K562 (cell line): Measurements from ENCODE around the gene MLYCD. TPM values are rescaled to one million over a fixed set of nuclear protein-coding genes. Genes with fewer than 3 reads are reported as not detected.

Experiments
- ATF2 ChIP-seq: sonication (generic); formaldehyde crosslinking; IDR thresholded peaks from 2 replicates; pipeline ENCODE4 v1.8.1; 2022; ENCODE audit warnings: missing genetic modification reagents
- CREB1 ChIP-seq, 2 experiments: sonication (generic) in 1 of 2; formaldehyde crosslinking in 1 of 2; IDR thresholded peaks; 2 replicates each; pipeline versions ENCODE4 v1.6.1 to v1.8.0; 2012 to 2022; ENCODE audit warnings: inconsistent platforms in 1 of 2, mild to moderate bottlenecking in 1 of 2, missing genetic modification reagents in 1 of 2, moderate library complexity in 1 of 2
- NFE2 ChIP-seq: IDR thresholded peaks from 2 replicates; pipeline ENCODE4 v1.6.1; 2014; ENCODE audit warnings: antibody characterized with exemption, low read depth
- NFIX ChIP-seq: fragments of 250-450 bp; sonication (Bioruptor Pico); IDR thresholded peaks from 2 replicates; pipeline ENCODE4 v1.4.0; 2020; ENCODE audit warnings: low read depth, mild to moderate bottlenecking, moderate library complexity
- POLR2AphosphoS5 ChIP-seq: IDR thresholded peaks from 2 replicates; pipeline ENCODE4 v1.6.1; 2011; ENCODE audit warnings: mild to moderate bottlenecking, low read depth, low read length, moderate library complexity; ENCODE audit not compliant: control insufficient read depth, insufficient read depth
- POU5F1 ChIP-seq: fragments of 150-350 bp; IDR thresholded peaks from 2 replicates; pipeline ENCODE4 v1.6.1; 2014; ENCODE audit warnings: borderline replicate concordance, low read length, low read depth, mild to moderate bottlenecking; ENCODE audit not compliant: partially characterized antibody
- RBM22 ChIP-seq: fragments of 200-400 bp; formaldehyde crosslinking; IDR thresholded peaks from 2 replicates; pipeline ENCODE4 v1.6.1; 2018; ENCODE audit warnings: low read length, low read depth; ENCODE audit not compliant: poor library complexity, severe bottlenecking
- TAL1 ChIP-seq: fragments of 450-650 bp; IDR thresholded peaks from 2 replicates; pipeline ENCODE4 v1.6.1; 2016; ENCODE audit warnings: mild to moderate bottlenecking
- TFAM ChIP-seq: fragments of 250-450 bp; sonication (Bioruptor Pico); conservative IDR thresholded peaks from 2 replicates; pipeline ENCODE4 v1.5.0; 2021; ENCODE audit warnings: mild to moderate bottlenecking, moderate library complexity
- ZNF280A ChIP-seq: fragments of 450-650 bp; IDR thresholded peaks from 2 replicates; pipeline ENCODE4 v1.6.1; 2018; ENCODE audit warnings: mild to moderate bottlenecking, low read depth; ENCODE audit not compliant: partially characterized antibody
- ZNF347 ChIP-seq: fragments of 450-650 bp; formaldehyde crosslinking; IDR thresholded peaks from 2 replicates; pipeline ENCODE4 v1.4.0; 2020; ENCODE audit warnings: low read depth, mild to moderate bottlenecking, moderate library complexity
- polyA plus RNA-seq, 8 experiments: library from polyadenylated mRNA; depleted of rRNA in 4 of 8; stranded (reverse) in 5 of 8; unstranded in 3 of 8; fragments of >200 nt; fragmentation: Nextera tagmentation in 2 of 8; fragmentation: Illumina TruSeq in 1 of 8; extraction: Ambion mirVana in 2 of 8; extraction: Trizol in 1 of 8; gene quantifications; 2 replicates each; pipeline versions ENCODE4 v1.2.1 to v1.2.3, GENCODE V29; 2011 to 2014; ENCODE audit warnings: inconsistent platforms in 1 of 8, missing spikeins in 1 of 8
- total RNA-seq, 7 experiments: library from RNA; depleted of rRNA in 6 of 7; stranded (reverse); fragments of >200 nt in 6 of 7; fragmentation: Illumina TruSeq in 2 of 7; extraction: Trizol in 2 of 7; gene quantifications; 2 replicates each; pipeline versions ENCODE4 v1.2.1 to v1.2.3, GENCODE V29; 2011 to 2021; ENCODE audit warnings: low replicate concordance in 1 of 7
- TF ChIP-seq, protein P1 (sequence below): sonication (generic); formaldehyde crosslinking; IDR thresholded peaks from 2 replicates; pipeline ENCODE4 v1.8.1; 2022; ENCODE audit warnings: missing genetic modification reagents
- TF ChIP-seq, protein P2 (sequence below), 2 experiments: fragments of 450-650 bp; IDR thresholded peaks; 2 replicates each; pipeline ENCODE4 v1.6.1; 2016
- TF ChIP-seq, protein P3 (sequence below), 2 experiments: fragments of 450-650 bp; IDR thresholded peaks; 2 replicates each; pipeline ENCODE4 v1.6.1; 2018; ENCODE audit warnings: mild to moderate bottlenecking in 2 of 2, low read depth in 1 of 2; ENCODE audit not compliant: partially characterized antibody in 2 of 2
- TF ChIP-seq, protein P4 (sequence below): fragments of 250-450 bp; sonication (Bioruptor Pico); IDR thresholded peaks from 2 replicates; pipeline ENCODE4 v1.8.0; 2022; ENCODE audit warnings: moderate library complexity, mild to moderate bottlenecking, inconsistent platforms

MLYCD gene
- total and polyA plus RNA-seq, 9 of the 15 experiments (the other 6 are each of a cell fraction or from before 2014, with no cell fraction given): 0.15 to 2.0 (median 1.0) TPM

GRCh38 chr16:83952940-83953795 lies 54.3 kb downstream of the MLYCD start, which contains the start of gene OSGIN1 (continued):
- TF ChIP-seq, protein P1, sequence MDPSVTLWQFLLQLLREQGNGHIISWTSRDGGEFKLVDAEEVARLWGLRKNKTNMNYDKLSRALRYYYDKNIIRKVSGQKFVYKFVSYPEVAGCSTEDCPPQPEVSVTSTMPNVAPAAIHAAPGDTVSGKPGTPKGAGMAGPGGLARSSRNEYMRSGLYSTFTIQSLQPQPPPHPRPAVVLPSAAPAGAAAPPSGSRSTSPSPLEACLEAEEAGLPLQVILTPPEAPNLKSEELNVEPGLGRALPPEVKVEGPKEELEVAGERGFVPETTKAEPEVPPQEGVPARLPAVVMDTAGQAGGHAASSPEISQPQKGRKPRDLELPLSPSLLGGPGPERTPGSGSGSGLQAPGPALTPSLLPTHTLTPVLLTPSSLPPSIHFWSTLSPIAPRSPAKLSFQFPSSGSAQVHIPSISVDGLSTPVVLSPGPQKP (CRISPR knock-in tag): no peak
- TF ChIP-seq NFIX (CRISPR knock-in tag): peak; percentile 63
- peak; percentile 9 for TF ChIP-seq RBM22
- TF ChIP-seq, protein P2, sequence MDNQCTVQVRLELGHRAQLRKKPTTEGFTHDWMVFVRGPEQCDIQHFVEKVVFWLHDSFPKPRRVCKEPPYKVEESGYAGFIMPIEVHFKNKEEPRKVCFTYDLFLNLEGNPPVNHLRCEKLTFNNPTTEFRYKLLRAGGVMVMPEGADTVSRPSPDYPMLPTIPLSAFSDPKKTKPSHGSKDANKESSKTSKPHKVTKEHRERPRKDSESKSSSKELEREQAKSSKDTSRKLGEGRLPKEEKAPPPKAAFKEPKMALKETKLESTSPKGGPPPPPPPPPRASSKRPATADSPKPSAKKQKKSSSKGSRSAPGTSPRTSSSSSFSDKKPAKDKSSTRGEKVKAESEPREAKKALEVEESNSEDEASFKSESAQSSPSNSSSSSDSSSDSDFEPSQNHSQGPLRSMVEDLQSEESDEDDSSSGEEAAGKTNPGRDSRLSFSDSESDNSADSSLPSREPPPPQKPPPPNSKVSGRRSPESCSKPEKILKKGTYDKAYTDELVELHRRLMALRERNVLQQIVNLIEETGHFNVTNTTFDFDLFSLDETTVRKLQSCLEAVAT (IDR thresholded peaks at IDR 0.05): no peak
- TF ChIP-seq, protein P3, sequence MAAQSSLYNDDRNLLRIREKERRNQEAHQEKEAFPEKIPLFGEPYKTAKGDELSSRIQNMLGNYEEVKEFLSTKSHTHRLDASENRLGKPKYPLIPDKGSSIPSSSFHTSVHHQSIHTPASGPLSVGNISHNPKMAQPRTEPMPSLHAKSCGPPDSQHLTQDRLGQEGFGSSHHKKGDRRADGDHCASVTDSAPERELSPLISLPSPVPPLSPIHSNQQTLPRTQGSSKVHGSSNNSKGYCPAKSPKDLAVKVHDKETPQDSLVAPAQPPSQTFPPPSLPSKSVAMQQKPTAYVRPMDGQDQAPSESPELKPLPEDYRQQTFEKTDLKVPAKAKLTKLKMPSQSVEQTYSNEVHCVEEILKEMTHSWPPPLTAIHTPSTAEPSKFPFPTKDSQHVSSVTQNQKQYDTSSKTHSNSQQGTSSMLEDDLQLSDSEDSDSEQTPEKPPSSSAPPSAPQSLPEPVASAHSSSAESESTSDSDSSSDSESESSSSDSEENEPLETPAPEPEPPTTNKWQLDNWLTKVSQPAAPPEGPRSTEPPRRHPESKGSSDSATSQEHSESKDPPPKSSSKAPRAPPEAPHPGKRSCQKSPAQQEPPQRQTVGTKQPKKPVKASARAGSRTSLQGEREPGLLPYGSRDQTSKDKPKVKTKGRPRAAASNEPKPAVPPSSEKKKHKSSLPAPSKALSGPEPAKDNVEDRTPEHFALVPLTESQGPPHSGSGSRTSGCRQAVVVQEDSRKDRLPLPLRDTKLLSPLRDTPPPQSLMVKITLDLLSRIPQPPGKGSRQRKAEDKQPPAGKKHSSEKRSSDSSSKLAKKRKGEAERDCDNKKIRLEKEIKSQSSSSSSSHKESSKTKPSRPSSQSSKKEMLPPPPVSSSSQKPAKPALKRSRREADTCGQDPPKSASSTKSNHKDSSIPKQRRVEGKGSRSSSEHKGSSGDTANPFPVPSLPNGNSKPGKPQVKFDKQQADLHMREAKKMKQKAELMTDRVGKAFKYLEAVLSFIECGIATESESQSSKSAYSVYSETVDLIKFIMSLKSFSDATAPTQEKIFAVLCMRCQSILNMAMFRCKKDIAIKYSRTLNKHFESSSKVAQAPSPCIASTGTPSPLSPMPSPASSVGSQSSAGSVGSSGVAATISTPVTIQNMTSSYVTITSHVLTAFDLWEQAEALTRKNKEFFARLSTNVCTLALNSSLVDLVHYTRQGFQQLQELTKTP (IDR thresholded peaks at IDR 0.05; ENCODE audit: low read depth in 1 of 2, partially characterized antibody in 2 of 2): peak in 1 of 2 experiments; percentile 38
- TF ChIP-seq, protein P4, sequence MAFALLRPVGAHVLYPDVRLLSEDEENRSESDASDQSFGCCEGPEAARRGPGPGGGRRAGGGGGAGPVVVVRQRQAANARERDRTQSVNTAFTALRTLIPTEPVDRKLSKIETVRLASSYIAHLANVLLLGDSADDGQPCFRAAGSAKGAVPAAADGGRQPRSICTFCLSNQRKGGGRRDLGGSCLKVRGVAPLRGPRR (CRISPR knock-in tag): no peak
- peak; percentile 25; the same call in 1 of the 2 replicates for TF ChIP-seq POLR2AphosphoS5
- TF ChIP-seq ATF2: no peak
- no peak for TF ChIP-seq POU5F1
- no peak for TF ChIP-seq TAL1
- no peak for TF ChIP-seq TFAM (CRISPR knock-in tag)
- peak; percentile 97 for TF ChIP-seq NFE2
- no peak for TF ChIP-seq ZNF280A
- peak; percentile 44; the same call in 1 of the 2 replicates for TF ChIP-seq CREB1 (IDR thresholded peaks at IDR 0.05)
- peak; percentile 56; the same call in 1 of the 2 replicates for TF ChIP-seq CREB1 (CRISPR knock-in tag; IDR thresholded peaks at IDR 0.05)
- no peak for TF ChIP-seq ZNF347 (CRISPR knock-in tag)
